ENCODE data around the gene ARRDC2. TPM values are rescaled to one million over a fixed set of nuclear protein-coding genes. Genes with fewer than 3 reads are reported as not detected.
A peak's percentile ranks its signal among the peaks of the same experiment; 100 is the strongest.

Gene ARRDC2
- total and polyA plus RNA-seq, 9 of the 15 experiments (the other 6 are each of a cell fraction or from before 2014, with no cell fraction given) = 1.9 to 27.4 (median 15.2) TPM

DNA sequence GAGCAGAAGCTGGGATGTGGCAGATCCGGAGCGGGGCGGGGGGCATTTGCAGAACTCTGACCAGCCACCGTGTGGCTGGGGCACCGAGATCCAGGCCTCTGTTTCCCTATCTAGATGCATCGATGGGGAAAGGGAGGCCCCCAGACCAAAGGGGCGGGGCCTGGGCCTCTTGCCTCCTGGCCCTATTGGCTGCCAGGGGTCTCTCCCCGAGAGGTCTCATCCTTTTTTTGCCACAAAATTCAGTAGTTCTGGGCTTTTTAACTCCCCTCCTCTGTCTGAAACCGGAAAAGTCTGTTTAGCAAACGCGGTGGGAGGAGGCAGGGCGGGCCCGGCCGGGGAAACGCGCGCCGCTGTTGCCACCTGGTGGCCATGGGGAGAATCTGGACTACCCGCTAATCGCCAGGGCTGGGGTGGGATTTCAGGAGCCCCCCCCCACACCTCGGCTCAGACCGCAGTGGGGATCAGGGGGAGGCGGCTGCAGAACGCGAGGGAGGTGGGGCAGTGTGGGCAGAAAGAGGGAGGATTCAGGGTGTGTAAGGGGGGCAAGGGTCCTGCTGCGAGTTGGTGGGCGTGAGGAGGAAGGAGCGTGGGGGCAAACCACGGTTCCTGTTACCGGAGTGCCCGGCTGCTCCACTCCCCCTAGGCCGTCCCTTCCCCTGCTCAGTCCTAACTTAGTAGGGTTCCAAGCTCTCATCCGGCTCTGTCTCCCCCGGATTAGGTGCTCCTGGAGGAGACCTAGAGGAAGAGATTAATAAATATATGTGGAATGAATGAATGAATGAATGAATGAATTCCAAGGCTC is 50.4 kb downstream of the ARRDC2 start (continued):
- TF ChIP-seq ELF1 (tag; IDR thresholded peaks at IDR 0.05) (peak; percentile 55; the same call in 1 of the 2 replicates), POLR2B (IDR thresholded peaks at IDR 0.05; ENCODE audit: low read depth, partially characterized antibody) (no peak), PHF20 (IDR thresholded peaks at IDR 0.05; ENCODE audit: partially characterized antibody) (peak; percentile 61), NONO (IDR thresholded peaks at IDR 0.05; ENCODE audit: low read depth in 2 of 2, low read length in 1 of 2) (0 out of 4 replicates have a peak, but pooled peaks of 1 of the 2 experiments have one; percentile 27), CC2D1A (IDR thresholded peaks at IDR 0.05) (peak; percentile 83), CCNT2 (IDR thresholded peaks at IDR 0.05; ENCODE audit: borderline replicate concordance, extremely low read depth, insufficient read length, low read depth, low read length) (peak; percentile 33), TBP (optimal IDR thresholded peaks at IDR 0.05; ENCODE audit: low read depth, low read length) (peak; percentile 32), ZNF184 (CRISPR knock-in tag; IDR thresholded peaks at IDR 0.05) (no peak)
- TF ChIP-seq, protein P1, sequence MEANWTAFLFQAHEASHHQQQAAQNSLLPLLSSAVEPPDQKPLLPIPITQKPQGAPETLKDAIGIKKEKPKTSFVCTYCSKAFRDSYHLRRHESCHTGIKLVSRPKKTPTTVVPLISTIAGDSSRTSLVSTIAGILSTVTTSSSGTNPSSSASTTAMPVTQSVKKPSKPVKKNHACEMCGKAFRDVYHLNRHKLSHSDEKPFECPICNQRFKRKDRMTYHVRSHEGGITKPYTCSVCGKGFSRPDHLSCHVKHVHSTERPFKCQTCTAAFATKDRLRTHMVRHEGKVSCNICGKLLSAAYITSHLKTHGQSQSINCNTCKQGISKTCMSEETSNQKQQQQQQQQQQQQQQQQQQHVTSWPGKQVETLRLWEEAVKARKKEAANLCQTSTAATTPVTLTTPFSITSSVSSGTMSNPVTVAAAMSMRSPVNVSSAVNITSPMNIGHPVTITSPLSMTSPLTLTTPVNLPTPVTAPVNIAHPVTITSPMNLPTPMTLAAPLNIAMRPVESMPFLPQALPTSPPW (CRISPR knock-in tag; IDR thresholded peaks at IDR 0.05) = peak; percentile 85
- TF ChIP-seq, protein P2, sequence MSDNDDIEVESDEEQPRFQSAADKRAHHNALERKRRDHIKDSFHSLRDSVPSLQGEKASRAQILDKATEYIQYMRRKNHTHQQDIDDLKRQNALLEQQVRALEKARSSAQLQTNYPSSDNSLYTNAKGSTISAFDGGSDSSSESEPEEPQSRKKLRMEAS (CRISPR knock-in tag; IDR thresholded peaks at IDR 0.05) = peak; percentile 59; the same call in 1 of the 2 replicates
- TF ChIP-seq, protein P3, sequence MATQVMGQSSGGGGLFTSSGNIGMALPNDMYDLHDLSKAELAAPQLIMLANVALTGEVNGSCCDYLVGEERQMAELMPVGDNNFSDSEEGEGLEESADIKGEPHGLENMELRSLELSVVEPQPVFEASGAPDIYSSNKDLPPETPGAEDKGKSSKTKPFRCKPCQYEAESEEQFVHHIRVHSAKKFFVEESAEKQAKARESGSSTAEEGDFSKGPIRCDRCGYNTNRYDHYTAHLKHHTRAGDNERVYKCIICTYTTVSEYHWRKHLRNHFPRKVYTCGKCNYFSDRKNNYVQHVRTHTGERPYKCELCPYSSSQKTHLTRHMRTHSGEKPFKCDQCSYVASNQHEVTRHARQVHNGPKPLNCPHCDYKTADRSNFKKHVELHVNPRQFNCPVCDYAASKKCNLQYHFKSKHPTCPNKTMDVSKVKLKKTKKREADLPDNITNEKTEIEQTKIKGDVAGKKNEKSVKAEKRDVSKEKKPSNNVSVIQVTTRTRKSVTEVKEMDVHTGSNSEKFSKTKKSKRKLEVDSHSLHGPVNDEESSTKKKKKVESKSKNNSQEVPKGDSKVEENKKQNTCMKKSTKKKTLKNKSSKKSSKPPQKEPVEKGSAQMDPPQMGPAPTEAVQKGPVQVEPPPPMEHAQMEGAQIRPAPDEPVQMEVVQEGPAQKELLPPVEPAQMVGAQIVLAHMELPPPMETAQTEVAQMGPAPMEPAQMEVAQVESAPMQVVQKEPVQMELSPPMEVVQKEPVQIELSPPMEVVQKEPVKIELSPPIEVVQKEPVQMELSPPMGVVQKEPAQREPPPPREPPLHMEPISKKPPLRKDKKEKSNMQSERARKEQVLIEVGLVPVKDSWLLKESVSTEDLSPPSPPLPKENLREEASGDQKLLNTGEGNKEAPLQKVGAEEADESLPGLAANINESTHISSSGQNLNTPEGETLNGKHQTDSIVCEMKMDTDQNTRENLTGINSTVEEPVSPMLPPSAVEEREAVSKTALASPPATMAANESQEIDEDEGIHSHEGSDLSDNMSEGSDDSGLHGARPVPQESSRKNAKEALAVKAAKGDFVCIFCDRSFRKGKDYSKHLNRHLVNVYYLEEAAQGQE (IDR thresholded peaks at IDR 0.05; ENCODE audit: borderline replicate concordance) = peak; percentile 90
- TF ChIP-seq, protein P3 (CRISPR knock-in tag; IDR thresholded peaks at IDR 0.05; ENCODE audit: low read depth) = no peak
- TF ChIP-seq, protein P4, sequence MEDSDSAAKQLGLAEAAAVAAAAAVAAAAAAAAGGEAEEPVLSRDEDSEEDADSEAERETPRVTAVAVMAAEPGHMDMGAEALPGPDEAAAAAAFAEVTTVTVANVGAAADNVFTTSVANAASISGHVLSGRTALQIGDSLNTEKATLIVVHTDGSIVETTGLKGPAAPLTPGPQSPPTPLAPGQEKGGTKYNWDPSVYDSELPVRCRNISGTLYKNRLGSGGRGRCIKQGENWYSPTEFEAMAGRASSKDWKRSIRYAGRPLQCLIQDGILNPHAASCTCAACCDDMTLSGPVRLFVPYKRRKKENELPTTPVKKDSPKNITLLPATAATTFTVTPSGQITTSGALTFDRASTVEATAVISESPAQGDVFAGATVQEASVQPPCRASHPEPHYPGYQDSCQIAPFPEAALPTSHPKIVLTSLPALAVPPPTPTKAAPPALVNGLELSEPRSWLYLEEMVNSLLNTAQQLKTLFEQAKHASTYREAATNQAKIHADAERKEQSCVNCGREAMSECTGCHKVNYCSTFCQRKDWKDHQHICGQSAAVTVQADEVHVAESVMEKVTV (CRISPR knock-in tag; IDR thresholded peaks at IDR 0.05) = peak; percentile 96
